Lower lobe of right lung (tissue), 2 donors: ENCODE results near the gene TREML4. TPM values are rescaled to one million over a fixed set of nuclear protein-coding genes. Genes with fewer than 3 reads are reported as not detected.

Source experiments
- ATAC-seq, 2 donors: fragments of 200-7000 bp; cut with Tn5 transposase; one replicate each; pipeline ENCODE4 v1.9.1; 2020 to 2022; ENCODE audit warnings: mild to moderate bottlenecking in 2 of 2, moderate library complexity in 2 of 2
- DNase-seq: peaks from one replicate; pipeline ENCODE4 v3.0.0-alpha.2; 2020
- H3K27ac ChIP-seq: fragments of 200-600 bp; one replicate; pipeline ENCODE4 v1.8.0; 2022
- H3K27me3 ChIP-seq: fragments of 200-600 bp; one replicate; pipeline ENCODE4 v1.8.0; 2022; ENCODE audit warnings: low read depth
- H3K36me3 ChIP-seq: fragments of 200-600 bp; one replicate; pipeline ENCODE4 v1.8.0; 2022; ENCODE audit warnings: mild to moderate bottlenecking
- H3K4me1 ChIP-seq: fragments of 200-600 bp; one replicate; pipeline ENCODE4 v1.8.0; 2022
- H3K4me3 ChIP-seq: fragments of 200-600 bp; one replicate; pipeline ENCODE4 v1.8.0; 2022; ENCODE audit warnings: mild to moderate bottlenecking
- H3K9me3 ChIP-seq: fragments of 200-600 bp; one replicate; pipeline ENCODE4 v1.8.0; 2022
- CTCF ChIP-seq: fragments of 200-600 bp; IDR thresholded peaks from one replicate; pipeline ENCODE4 v1.8.0; 2022; ENCODE audit warnings: antibody characterized with exemption, mild to moderate bottlenecking
- intact Hi-C: fragments of 100-400 bp; cut with DNase I; formaldehyde crosslinking; loops from one replicate; pipeline ENCODE4 v1.11.0; 2022
- total RNA-seq: library from RNA; stranded (reverse); fragmentation: NEBNext Ultra II Directional; extraction: Animal tissue kit (Norgen Biotek cat#: 25700); gene quantifications from one replicate; pipeline ENCODE4 v1.2.1, GENCODE V29; 2021
- donor health status: DM: no; HTN: yes; CAD: no; lungs with severe emphysema.

TREML4 gene
- total RNA-seq, 1 donor from 2014 or later: not detected

GRCh38 chr6:41278699-41279405 is 50.7 kb downstream of the TREML4 start:
- peaks cover 11% of the 10 kb centered on the region for H3K4me1 ChIP-seq
- intact Hi-C loops: no loop called here
- H3K4me3 ChIP-seq: no peak overlapping the region
- peak; percentile 58 for TF ChIP-seq CTCF
- DNase-seq: peak; percentile 68
- peak; percentile 80 to 89 for ATAC-seq
- H3K27me3 ChIP-seq: no peaks in the 10 kb centered on the region
- H3K36me3 ChIP-seq: no peaks in the 10 kb centered on the region
- H3K27ac ChIP-seq: peak overlapping the region; percentile 19
- no peaks in the 10 kb centered on the region for H3K9me3 ChIP-seq

GRCh38 chr6:41280381-41281057 is 52.4 kb downstream of the TREML4 start:
- H3K27me3 ChIP-seq: no peaks in the 10 kb centered on the region
- H3K9me3 ChIP-seq: no peaks in the 10 kb centered on the region
- peak overlapping the region; percentile 46 for H3K27ac ChIP-seq
- intact Hi-C loops: no loop called here
- H3K4me3 ChIP-seq: no peak overlapping the region
- no peak for DNase-seq
- no peak for TF ChIP-seq CTCF
- peaks cover 26% of the 10 kb centered on the region for H3K4me1 ChIP-seq
- H3K36me3 ChIP-seq: no peaks in the 10 kb centered on the region
- ATAC-seq: peak; percentile 20 to 34

- H3K4me3 ChIP-seq: no peak overlapping the region
- no peak for TF ChIP-seq CTCF
- intact Hi-C loops: no loop called here
Measured at GRCh38 chr6:41283600-41283999, 55.5 kb downstream of the TREML4 start.

GRCh38 chr6:41284726-41285125 is 56.6 kb downstream of the TREML4 start:
- H3K9me3 ChIP-seq: no peaks in the 10 kb centered on the region
- H3K27ac ChIP-seq: peak overlapping the region; percentile 77
- peak overlapping the region; percentile 39 for H3K4me3 ChIP-seq
- ATAC-seq: peak; percentile 76 to 78
- TF ChIP-seq CTCF: no peak
- H3K4me1 ChIP-seq: peaks cover 29% of the 10 kb centered on the region
- no peaks in the 10 kb centered on the region for H3K27me3 ChIP-seq
- DNase-seq: peak; percentile 55
- intact Hi-C loops: no loop called here
- no peaks in the 10 kb centered on the region for H3K36me3 ChIP-seq

More at GRCh38 chr6:41283600-41283999, 55.5 kb downstream of the TREML4 start:
- no peaks in the 10 kb centered on the region for H3K9me3 ChIP-seq
- H3K27ac ChIP-seq: no peak overlapping the region
- no peaks in the 10 kb centered on the region for H3K36me3 ChIP-seq
- ATAC-seq: no peak
- no peaks in the 10 kb centered on the region for H3K27me3 ChIP-seq
- no peak for DNase-seq
- H3K4me1 ChIP-seq: peaks cover 33% of the 10 kb centered on the region

GRCh38 chr6:41286544-41287346 is 58.6 kb downstream of the TREML4 start, which contains the start of gene TREM1:
TSS of gene TREM1 (minus strand) at chr6:41286682. CDS start at chr6:41286655, 27 bp downstream.
- Histone ChIP-seq H3K9me3 (no peaks in the 10 kb centered on the region), H3K27me3 (no peaks in the 10 kb centered on the region), H3K36me3 (no peaks in the 10 kb centered on the region), H3K27ac (peak within 1 kb of the TSS; percentile 77), H3K4me1 (peaks cover 34% of the 10 kb centered on the region), H3K4me3 (peak within 1 kb of the TSS; percentile 39)
- TF ChIP-seq CTCF: no peak
- ATAC-seq (peak; percentile 70 to 85), DNase-seq (peak; percentile 79)
- intact Hi-C loops: no loop called here
